Erythroblast (primary cell): Measurements from ENCODE around the gene NCKAP5.

Experiments
- DNase-seq, 2 experiments: peaks; one replicate each; lab custom pipeline; 2025; lab: John Stamatoyannopoulos, UW
- GATA1 ChIP-seq: IDR thresholded peaks from 2 replicates; pipeline ENCODE4 v1.6.1; 2011; ENCODE audit warnings: low read depth, mild to moderate bottlenecking, control low read depth, low read length, moderate library complexity
- POLR2A ChIP-seq: IDR thresholded peaks from 2 replicates; pipeline ENCODE4 v1.6.1; 2011; ENCODE audit warnings: mild to moderate bottlenecking, low read length

The NCKAP5 gene

GRCh38 chr2:132897111-132897510, 671.2 kb downstream of the NCKAP5 start:
- TF ChIP-seq POLR2A (no peak), GATA1 (no peak)
- no peak for DNase-seq

- DNase-seq = no peak
Measured at GRCh38 chr2:132896073-132896472, 672.2 kb downstream of the NCKAP5 start.

GRCh38 chr2:132891498-132891897, 676.8 kb downstream of the NCKAP5 start:
- no peak for TF ChIP-seq POLR2A
- no peak for TF ChIP-seq GATA1
- no peak for DNase-seq

More at GRCh38 chr2:132896073-132896472, 672.2 kb downstream of the NCKAP5 start:
- TF ChIP-seq POLR2A = no peak
- no peak for TF ChIP-seq GATA1

GRCh38 chr2:132886574-132886973, 681.7 kb downstream of the NCKAP5 start:
- DNase-seq = no peak
- TF ChIP-seq GATA1 (no peak), POLR2A (no peak)

GRCh38 chr2:132884705-132885104, 683.6 kb downstream of the NCKAP5 start:
- no peak for TF ChIP-seq POLR2A
- no peak for TF ChIP-seq GATA1
- no peak for DNase-seq

GRCh38 chr2:132884292-132884691, 684.0 kb downstream of the NCKAP5 start:
- TF ChIP-seq POLR2A (no peak), GATA1 (no peak)
- no peak for DNase-seq

- DNase-seq = no peak
- TF ChIP-seq POLR2A (no peak), GATA1 (no peak)
Measured at GRCh38 chr2:132883430-132883829, 684.8 kb downstream of the NCKAP5 start.

GRCh38 chr2:132881546-132881945, 686.7 kb downstream of the NCKAP5 start:
- no peak for TF ChIP-seq POLR2A
- TF ChIP-seq GATA1 = no peak
- DNase-seq = no peak

- no peak for DNase-seq
- no peak for TF ChIP-seq GATA1
- no peak for TF ChIP-seq POLR2A
Measured at GRCh38 chr2:132877923-132878322, 690.3 kb downstream of the NCKAP5 start.

- no peak for DNase-seq
- TF ChIP-seq POLR2A = no peak
- no peak for TF ChIP-seq GATA1
Measured at GRCh38 chr2:132876745-132877391, 691.4 kb downstream of the NCKAP5 start.

- no peak for TF ChIP-seq POLR2A
- TF ChIP-seq GATA1 = no peak
- no peak for DNase-seq
Measured at GRCh38 chr2:132875193-132875592, 693.1 kb downstream of the NCKAP5 start.

GRCh38 chr2:132873738-132874137, 694.5 kb downstream of the NCKAP5 start:
- TF ChIP-seq POLR2A (no peak), GATA1 (no peak)
- no peak for DNase-seq

- no peak for DNase-seq
- no peak for TF ChIP-seq GATA1
- no peak for TF ChIP-seq POLR2A
Measured at GRCh38 chr2:132871831-132872230, 696.4 kb downstream of the NCKAP5 start.

GRCh38 chr2:132863961-132864360, 704.3 kb downstream of the NCKAP5 start:
- no peak for TF ChIP-seq GATA1
- no peak for TF ChIP-seq POLR2A
- no peak for DNase-seq

- TF ChIP-seq GATA1 (no peak), POLR2A (no peak)
- DNase-seq = no peak
Measured at GRCh38 chr2:132860220-132860619, 708.0 kb downstream of the NCKAP5 start.
